ENCODE results near the gene ARHGAP31. TPM values are rescaled to one million over a fixed set of nuclear protein-coding genes. Genes with fewer than 3 reads are reported as not detected.

ARHGAP31 gene
- total and polyA plus RNA-seq, 10 of the 15 experiments (the other 5 are each of a cell fraction or from before 2014, with no cell fraction given) = 0.97 to 29.8 (median 10.3) TPM

- peak within 1 kb of the TSS; percentile 94 for H3K9ac ChIP-seq (ENCODE audit: control insufficient read depth, insufficient read depth, low read length)
- peak within 1 kb of the TSS; percentile 97 for H3K4me3 ChIP-seq
- H3K36me3 ChIP-seq (ENCODE audit: control insufficient read depth in 2 of 2, insufficient read depth in 2 of 2, low read length in 1 of 2) = peaks cover 0 to 17% of the 10 kb centered on the region in 2 experiments; a peak in 1 of 4 replicates
- peak within 1 kb of the TSS; percentile 85 for H2AFZ ChIP-seq (ENCODE audit: control insufficient read depth, low read depth, low read length)
- peak; percentile 79 for FAIRE-seq
- in situ Hi-C loops (cut with MboI) = no loop called here
- peak; percentile 96 for DNase-seq (ENCODE audit: low read depth, low spot score)
- intact Hi-C loops (cut with micrococcal nuclease; ENCODE audit: unreplicated experiment) = loop anchor here (1.0 to 10.0 kb wide), 3 partner anchors 140 to 214 kb away; partner anchors contain the start of genes ARHGAP31 and COX17
- H3K27ac ChIP-seq (ENCODE audit: control insufficient read depth, insufficient read depth) = peak within 1 kb of the TSS; percentile 90
- ChIA-PET RAD21 (ENCODE audit: unreplicated experiment) (interaction anchor here (0.6 to 5.9 kb wide), 17 partner anchors 10 to 223 kb away, joined by 3 to 51 read pairs (median 4); partner anchors contain the start of genes ARHGAP31, B4GALT4, CD80 and PLA1A), CTCF (interaction anchor here (0.6 to 3.8 kb wide), 13 partner anchors 9 to 396 kb away, joined by 3 to 18 read pairs (median 3); partner anchors contain the start of gene CD80), POLR2A (interaction anchor here (0.6 to 4.7 kb wide), 32 partner anchors 9 to 695 kb away, joined by 3 to 57 read pairs (median 4); partner anchors contain the start of genes ARHGAP31, B4GALT4, CD80 and COX17), SMC1A (ENCODE audit: uncharacterized antibody, unreplicated experiment) (interaction anchor here (0.7 to 6.5 kb wide), 27 partner anchors 8 to 238 kb away, joined by 3 to 39 read pairs (median 4); partner anchors contain the start of genes ARHGAP31, B4GALT4, CD80 and TIMMDC1)
- H4K20me1 ChIP-seq (ENCODE audit: control insufficient read depth, insufficient read depth) = no peaks in the 10 kb centered on the region
- H3K79me2 ChIP-seq (ENCODE audit: control insufficient read depth, insufficient read depth, low read length) = peaks cover 48% of the 10 kb centered on the region
- TSS peak; percentile 85 for BruUV-seq (replicated peaks)
- peak within 1 kb of the TSS; percentile 82 for H3K4me2 ChIP-seq (ENCODE audit: control insufficient read depth, insufficient read depth)
- WGBS (ENCODE audit: insufficient coverage, insufficient replicate concordance, low lambda C conversion rate, missing lambda C conversion rate) = under 1% methylated on average over 51 of the region's 51 CpGs
- no peaks in the 10 kb centered on the region for H3K27me3 ChIP-seq (replicated peaks in 1 of 2; ENCODE audit: control insufficient read depth in 2 of 2, insufficient read depth in 2 of 2, low read length in 1 of 2)
- ATAC-seq = peak; percentile 93
- peaks cover 9% of the 10 kb centered on the region for H3K4me1 ChIP-seq (ENCODE audit: control insufficient read depth, insufficient read depth, low read length)
- no peaks in the 10 kb centered on the region for H3K9me3 ChIP-seq (replicated peaks; ENCODE audit: control insufficient read depth, insufficient read depth, low read length)
- TF ChIP-seq CREM (IDR thresholded peaks at IDR 0.05; ENCODE audit: low read depth) (peak; percentile 100), CBFB (IDR thresholded peaks at IDR 0.05; ENCODE audit: low read depth) (peak; percentile 88), ELK1 (IDR thresholded peaks at IDR 0.05; ENCODE audit: low read depth, low read length) (peak; percentile 62; the same call in 1 of the 2 replicates), NRF1 (conservative IDR thresholded peaks at IDR 0.05; ENCODE audit: low read depth, low read length) (peak; percentile 82), RELB (IDR thresholded peaks at IDR 0.05; ENCODE audit: low read depth) (peak; percentile 97), HCFC1 (IDR thresholded peaks at IDR 0.05; ENCODE audit: low read length) (peak; percentile 84), SMAD1 (IDR thresholded peaks at IDR 0.05; ENCODE audit: low read depth, partially characterized antibody) (peak; percentile 87), GABPA (IDR thresholded peaks at IDR 0.05; ENCODE audit: low read depth) (peak; percentile 85), CBX3 (IDR thresholded peaks at IDR 0.05; ENCODE audit: borderline replicate concordance, low read depth) (no peak), TCF3 (IDR thresholded peaks at IDR 0.05; ENCODE audit: borderline replicate concordance, insufficient read depth, low read depth, low read length) (0 out of 2 replicates have a peak, but pooled peaks have one; percentile 67), EED (IDR thresholded peaks at IDR 0.05; ENCODE audit: low read depth) (no peak; the same call in 1 of the 2 replicates), RCOR1 (conservative IDR thresholded peaks at IDR 0.05; ENCODE audit: low read depth, low read length) (no peak; the same call in 1 of the 2 replicates), MEF2B (IDR thresholded peaks at IDR 0.05; ENCODE audit: partially characterized antibody, poor library complexity, severe bottlenecking) (peak; percentile 52), STAT3 (IDR thresholded peaks at IDR 0.05; ENCODE audit: low read depth, low read length) (no peak; the same call in 1 of the 2 replicates), SMARCA5 (IDR thresholded peaks at IDR 0.05) (no peak), POLR2AphosphoS5 (IDR thresholded peaks at IDR 0.05; ENCODE audit: low read length) (peak; percentile 98), NR2C2 (IDR thresholded peaks at IDR 0.05; ENCODE audit: borderline replicate concordance, control insufficient read depth, insufficient read length, low read depth) (no peak), ZZZ3 (IDR thresholded peaks at IDR 0.05; ENCODE audit: control insufficient read depth, insufficient read length, low read depth) (no peak), CHD1 (IDR thresholded peaks at IDR 0.05; ENCODE audit: low read depth, low read length) (0 out of 2 replicates have a peak, but pooled peaks have one; percentile 35)
These were observed 169.3 kb downstream of the ARHGAP31 start, which contains the start of gene TMEM39A for GRCh38 chr3:119463171-119464169. TSS of gene TMEM39A (minus strand) at chr3:119463615. CDS start at chr3:119462074, 1,541 bp downstream.
